ENCODE results near the gene COMMD1. TPM values are rescaled to one million over a fixed set of nuclear protein-coding genes. Genes with fewer than 3 reads are reported as not detected.

The COMMD1 gene
- total RNA-seq, 4 donors from 2014 or later = 46.2 to 51.7 (median 46.7) TPM

- no peak for TF ChIP-seq CTCF (IDR thresholded peaks at IDR 0.05; ENCODE audit: low read depth)
These were observed 43.9 kb downstream of the COMMD1 start for GRCh38 chr2:61949458-61949713.

GRCh38 chr2:61949714-61950560 lies 44.5 kb downstream of the COMMD1 start:
- no peak for TF ChIP-seq CTCF (IDR thresholded peaks at IDR 0.05; ENCODE audit: low read depth)

- no peak for TF ChIP-seq CTCF (IDR thresholded peaks at IDR 0.05; ENCODE audit: low read depth)
These were observed 45.3 kb downstream of the COMMD1 start for GRCh38 chr2:61950571-61951315.

GRCh38 chr2:61951881-61952280 lies 46.4 kb downstream of the COMMD1 start:
- TF ChIP-seq CTCF (IDR thresholded peaks at IDR 0.05; ENCODE audit: low read depth) = no peak

DNA sequence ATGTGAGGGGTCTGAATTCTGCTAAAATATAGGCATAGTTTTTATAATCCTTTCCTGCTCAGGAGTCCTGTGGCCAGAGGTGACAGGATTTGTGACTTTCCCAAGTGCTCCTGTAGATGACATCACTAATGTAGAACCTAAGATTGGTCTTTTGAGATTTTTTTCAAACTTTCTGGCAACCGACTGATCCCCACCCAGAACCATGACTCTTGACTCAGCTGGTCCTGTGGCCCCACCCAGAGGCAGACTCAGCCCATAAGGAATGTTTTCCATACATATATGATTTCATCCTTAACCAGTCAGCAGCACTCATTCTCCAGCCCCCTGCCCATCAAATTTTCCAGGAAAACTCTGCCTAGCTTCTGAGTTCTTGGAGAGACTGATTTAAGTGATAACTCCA lies 46.8 kb downstream of the COMMD1 start:
- TF ChIP-seq CTCF (IDR thresholded peaks at IDR 0.05; ENCODE audit: low read depth) = no peak

GRCh38 chr2:61959381-61960293 lies 54.2 kb downstream of the COMMD1 start:
- no peak for TF ChIP-seq CTCF (IDR thresholded peaks at IDR 0.05; ENCODE audit: low read depth)
